Measurements from ENCODE around the gene NTNG2. TPM values are rescaled to one million over a fixed set of nuclear protein-coding genes. Genes with fewer than 3 reads are reported as not detected.

Gene NTNG2
- total and polyA plus RNA-seq, 9 of the 15 experiments (the other 6 are each of a cell fraction or from before 2014, with no cell fraction given): 0.01 to 0.11 (median 0.09) TPM; not detected in 6

DNA sequence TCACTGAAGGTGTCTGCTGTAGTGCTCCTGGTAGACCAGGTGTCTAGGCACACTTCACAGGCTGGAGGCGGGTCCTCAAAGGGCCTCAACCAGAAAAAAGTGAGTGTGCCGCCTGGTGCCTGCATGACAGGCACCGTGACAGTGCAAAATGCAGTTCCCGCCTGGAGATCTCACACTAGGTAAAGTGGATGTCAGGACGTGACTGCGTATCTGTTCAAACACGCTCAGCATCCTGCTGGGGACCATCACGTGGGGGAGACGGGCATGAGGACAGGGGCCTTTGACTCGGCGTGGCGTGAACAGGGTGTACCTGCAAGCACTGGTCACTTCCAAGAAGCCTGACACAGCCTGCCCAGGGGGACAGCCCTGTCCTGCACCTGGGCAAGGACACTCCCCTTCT lies 32.3 kb upstream of the NTNG2 start (continued):
- TF ChIP-seq MEF2D (tag; conservative IDR thresholded peaks at IDR 0.05; ENCODE audit: low read depth) (no peak), ZNF384 (IDR thresholded peaks at IDR 0.05; ENCODE audit: low read depth, low read length) (no peak), ZNF785 (CRISPR knock-in tag; IDR thresholded peaks at IDR 0.05) (no peak), NONO (IDR thresholded peaks at IDR 0.05; ENCODE audit: low read depth in 2 of 2, low read length in 1 of 2) (no peak), EP300 (IDR thresholded peaks at IDR 0.05; ENCODE audit: low read length) (no peak), MAFK (IDR thresholded peaks at IDR 0.05; ENCODE audit: low read length) (peak; percentile 21; the same call in 1 of the 2 replicates), HDAC2 (IDR thresholded peaks at IDR 0.05) (no peak), CXXC5 (CRISPR knock-in tag; IDR thresholded peaks at IDR 0.05) (no peak), ZNF76 (CRISPR knock-in tag; IDR thresholded peaks at IDR 0.05; ENCODE audit: borderline replicate concordance) (no peak), ZNF3 (CRISPR knock-in tag; IDR thresholded peaks at IDR 0.05) (no peak), ZNF165 (CRISPR knock-in tag; IDR thresholded peaks at IDR 0.05; ENCODE audit: borderline replicate concordance) (no peak), ZNF311 (CRISPR knock-in tag; IDR thresholded peaks at IDR 0.05) (no peak), THRAP3 (IDR thresholded peaks at IDR 0.05; ENCODE audit: borderline replicate concordance) (no peak), POU5F1 (IDR thresholded peaks at IDR 0.05; ENCODE audit: borderline replicate concordance, low read depth, low read length, partially characterized antibody) (no peak), BRF1 (IDR thresholded peaks at IDR 0.05; ENCODE audit: borderline replicate concordance, extremely low read depth, insufficient read length) (no peak), CCAR2 (IDR thresholded peaks at IDR 0.05; ENCODE audit: low read depth, low read length) (no peak), ZSCAN29 (IDR thresholded peaks at IDR 0.05) (no peak), USF1 (CRISPR knock-in tag; IDR thresholded peaks at IDR 0.05) (peak; percentile 49)
- TF ChIP-seq, protein P1, sequence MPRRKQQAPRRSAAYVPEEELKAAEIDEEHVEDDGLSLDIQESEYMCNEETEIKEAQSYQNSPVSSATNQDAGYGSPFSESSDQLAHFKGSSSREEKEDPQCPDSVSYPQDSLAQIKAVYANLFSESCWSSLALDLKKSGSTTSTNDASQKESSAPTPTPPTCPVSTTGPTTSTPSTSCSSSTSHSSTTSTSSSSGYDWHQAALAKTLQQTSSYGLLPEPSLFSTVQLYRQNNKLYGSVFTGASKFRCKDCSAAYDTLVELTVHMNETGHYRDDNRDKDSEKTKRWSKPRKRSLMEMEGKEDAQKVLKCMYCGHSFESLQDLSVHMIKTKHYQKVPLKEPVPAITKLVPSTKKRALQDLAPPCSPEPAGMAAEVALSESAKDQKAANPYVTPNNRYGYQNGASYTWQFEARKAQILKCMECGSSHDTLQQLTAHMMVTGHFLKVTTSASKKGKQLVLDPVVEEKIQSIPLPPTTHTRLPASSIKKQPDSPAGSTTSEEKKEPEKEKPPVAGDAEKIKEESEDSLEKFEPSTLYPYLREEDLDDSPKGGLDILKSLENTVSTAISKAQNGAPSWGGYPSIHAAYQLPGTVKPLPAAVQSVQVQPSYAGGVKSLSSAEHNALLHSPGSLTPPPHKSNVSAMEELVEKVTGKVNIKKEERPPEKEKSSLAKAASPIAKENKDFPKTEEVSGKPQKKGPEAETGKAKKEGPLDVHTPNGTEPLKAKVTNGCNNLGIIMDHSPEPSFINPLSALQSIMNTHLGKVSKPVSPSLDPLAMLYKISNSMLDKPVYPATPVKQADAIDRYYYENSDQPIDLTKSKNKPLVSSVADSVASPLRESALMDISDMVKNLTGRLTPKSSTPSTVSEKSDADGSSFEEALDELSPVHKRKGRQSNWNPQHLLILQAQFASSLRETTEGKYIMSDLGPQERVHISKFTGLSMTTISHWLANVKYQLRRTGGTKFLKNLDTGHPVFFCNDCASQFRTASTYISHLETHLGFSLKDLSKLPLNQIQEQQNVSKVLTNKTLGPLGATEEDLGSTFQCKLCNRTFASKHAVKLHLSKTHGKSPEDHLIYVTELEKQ (CRISPR knock-in tag; IDR thresholded peaks at IDR 0.05): no peak
- TF ChIP-seq, protein P2, sequence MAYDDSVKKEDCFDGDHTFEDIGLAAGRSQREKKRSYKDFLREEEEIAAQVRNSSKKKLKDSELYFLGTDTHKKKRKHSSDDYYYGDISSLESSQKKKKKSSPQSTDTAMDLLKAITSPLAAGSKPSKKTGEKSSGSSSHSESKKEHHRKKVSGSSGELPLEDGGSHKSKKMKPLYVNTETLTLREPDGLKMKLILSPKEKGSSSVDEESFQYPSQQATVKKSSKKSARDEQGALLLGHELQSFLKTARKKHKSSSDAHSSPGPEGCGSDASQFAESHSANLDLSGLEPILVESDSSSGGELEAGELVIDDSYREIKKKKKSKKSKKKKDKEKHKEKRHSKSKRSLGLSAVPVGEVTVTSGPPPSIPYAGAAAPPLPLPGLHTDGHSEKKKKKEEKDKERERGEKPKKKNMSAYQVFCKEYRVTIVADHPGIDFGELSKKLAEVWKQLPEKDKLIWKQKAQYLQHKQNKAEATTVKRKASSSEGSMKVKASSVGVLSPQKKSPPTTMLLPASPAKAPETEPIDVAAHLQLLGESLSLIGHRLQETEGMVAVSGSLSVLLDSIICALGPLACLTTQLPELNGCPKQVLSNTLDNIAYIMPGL (CRISPR knock-in tag; IDR thresholded peaks at IDR 0.05): no peak
- TF ChIP-seq, protein P3, sequence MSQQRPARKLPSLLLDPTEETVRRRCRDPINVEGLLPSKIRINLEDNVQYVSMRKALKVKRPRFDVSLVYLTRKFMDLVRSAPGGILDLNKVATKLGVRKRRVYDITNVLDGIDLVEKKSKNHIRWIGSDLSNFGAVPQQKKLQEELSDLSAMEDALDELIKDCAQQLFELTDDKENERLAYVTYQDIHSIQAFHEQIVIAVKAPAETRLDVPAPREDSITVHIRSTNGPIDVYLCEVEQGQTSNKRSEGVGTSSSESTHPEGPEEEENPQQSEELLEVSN (IDR thresholded peaks at IDR 0.05; ENCODE audit: borderline replicate concordance in 1 of 2, extremely low read depth in 1 of 2, insufficient read depth in 1 of 2, insufficient read length in 1 of 2, low read depth in 1 of 2, low read length in 1 of 2, poor library complexity in 1 of 2, severe bottlenecking in 1 of 2): peak; percentile 55 to 93
